ENCODE measurements around the gene HIGD2A.

Gene HIGD2A

GRCh38 chr5:176369934-176370711 lies 18.4 kb upstream of the HIGD2A start:
- DNase-seq (ENCODE audit: low read depth), result no peak

GRCh38 chr5:176371621-176372539 lies 16.7 kb upstream of the HIGD2A start:
- no peak for DNase-seq (ENCODE audit: low read depth)

DNA sequence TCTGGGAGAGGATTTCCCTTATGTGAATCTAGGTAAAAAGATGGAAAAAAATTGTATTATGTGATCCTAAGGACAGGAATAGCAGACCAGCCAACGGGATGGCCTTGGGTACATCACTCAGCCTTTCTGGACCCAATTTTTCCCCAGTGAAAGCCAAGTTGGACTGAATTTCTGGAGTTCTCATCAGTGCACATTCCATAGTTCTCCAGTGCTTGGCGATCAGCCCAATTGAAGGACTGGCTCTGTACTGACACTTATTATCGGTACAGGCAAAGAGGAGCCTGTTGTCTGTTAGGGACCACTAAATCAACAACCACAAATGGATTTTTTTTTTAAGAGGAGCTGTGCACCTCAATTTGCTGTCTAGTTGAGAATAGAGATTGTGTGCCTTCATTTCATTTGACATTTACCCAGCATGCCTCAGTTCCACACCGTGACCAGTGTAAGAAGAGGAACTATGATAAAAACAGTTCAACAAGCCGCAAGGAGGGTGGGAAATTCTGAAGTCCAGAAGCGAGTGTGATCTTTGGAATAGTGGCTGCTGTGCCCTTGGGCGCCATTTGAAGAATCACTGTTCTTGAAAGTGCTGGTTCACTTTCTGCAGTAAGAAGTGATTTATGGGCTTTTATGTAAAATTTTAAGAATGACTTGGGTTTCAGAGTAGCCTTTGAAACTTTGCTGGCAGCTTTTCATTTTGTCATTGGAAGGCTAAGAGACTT lies 15.3 kb upstream of the HIGD2A start:
- DNase-seq (ENCODE audit: low read depth), result no peak

GRCh38 chr5:176379881-176380280 lies 8.7 kb upstream of the HIGD2A start:
- no peak for DNase-seq (ENCODE audit: low read depth)

DNA sequence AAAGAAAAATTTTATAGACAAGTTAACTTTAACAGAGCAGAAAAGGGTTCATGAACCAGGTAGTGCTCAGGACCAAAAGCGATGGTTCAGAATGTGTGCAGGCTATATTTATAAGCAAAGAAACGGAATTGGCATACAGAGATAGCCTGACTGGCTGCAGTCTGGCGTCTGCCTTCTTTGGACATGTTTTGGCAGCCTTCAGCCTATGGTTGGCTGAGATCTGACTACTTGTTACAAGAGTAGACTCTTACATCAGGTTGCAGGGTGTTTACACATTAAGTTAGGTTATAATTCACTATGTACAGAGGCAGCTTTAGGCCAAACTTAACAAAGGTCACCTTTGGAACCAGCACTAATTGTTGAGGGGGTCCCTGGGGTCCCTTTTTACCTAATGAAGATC lies 7.1 kb upstream of the HIGD2A start:
- no peak for DNase-seq (ENCODE audit: low read depth)

DNA sequence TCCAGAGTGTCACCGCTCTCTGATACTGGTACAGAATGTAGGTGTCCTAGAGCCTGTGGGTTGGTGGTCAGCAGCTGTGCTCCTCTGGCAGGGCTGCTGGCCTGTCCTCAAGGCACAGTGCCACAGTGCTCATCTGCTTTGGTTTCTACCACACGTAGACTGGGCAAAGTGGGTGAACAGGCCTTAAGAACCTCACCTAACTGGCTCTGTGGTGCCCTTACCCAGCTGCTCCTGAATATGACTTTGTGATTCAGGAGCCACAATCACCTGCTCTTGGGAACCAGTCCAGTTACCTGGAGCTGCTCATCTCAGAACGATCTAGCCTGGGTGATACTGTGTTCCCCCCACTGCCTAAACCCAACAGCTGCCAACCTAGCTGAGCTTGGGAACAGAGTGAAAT lies 6.6 kb upstream of the HIGD2A start:
- DNase-seq (ENCODE audit: low read depth), result no peak

- DNase-seq (ENCODE audit: low read depth), result no peak
Observed at GRCh38 chr5:176382721-176383120, 5.8 kb upstream of the HIGD2A start.

GRCh38 chr5:176383248-176383905 lies 5.2 kb upstream of the HIGD2A start:
- no peak for DNase-seq (ENCODE audit: low read depth)

- DNase-seq (ENCODE audit: low read depth), result no peak
Observed at GRCh38 chr5:176383961-176384360, 4.6 kb upstream of the HIGD2A start.

DNA sequence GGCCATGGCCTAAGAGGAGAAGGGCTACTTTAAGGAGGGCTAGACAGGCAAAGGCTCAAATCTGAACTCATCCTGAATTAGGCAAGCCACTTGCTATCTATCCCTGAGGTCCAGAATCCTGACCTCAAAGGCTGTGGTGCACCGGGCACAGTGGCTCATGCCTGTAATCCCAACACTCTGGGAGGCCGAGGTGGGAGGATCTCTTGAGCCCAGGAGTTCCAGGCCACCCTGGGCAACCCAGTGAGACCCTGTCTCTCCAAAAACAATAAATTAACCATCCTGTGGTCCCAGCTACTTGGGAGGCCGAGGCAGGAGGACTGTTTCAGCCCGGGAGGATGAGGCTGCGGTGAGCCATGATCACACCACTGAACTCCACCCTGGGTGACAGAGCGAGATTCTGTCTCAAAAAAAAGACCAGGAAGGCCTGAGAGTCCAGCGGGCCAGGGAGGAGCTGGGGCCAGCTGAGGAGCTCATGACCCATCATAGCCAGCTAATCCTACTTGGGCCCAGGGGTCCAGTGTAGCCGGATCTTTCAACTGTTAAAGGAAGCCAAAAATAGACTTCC lies 4.1 kb upstream of the HIGD2A start:
- DNase-seq (ENCODE audit: low read depth), result no peak

GRCh38 chr5:176384991-176385390 lies 3.6 kb upstream of the HIGD2A start:
- DNase-seq (ENCODE audit: low read depth), result no peak

DNA sequence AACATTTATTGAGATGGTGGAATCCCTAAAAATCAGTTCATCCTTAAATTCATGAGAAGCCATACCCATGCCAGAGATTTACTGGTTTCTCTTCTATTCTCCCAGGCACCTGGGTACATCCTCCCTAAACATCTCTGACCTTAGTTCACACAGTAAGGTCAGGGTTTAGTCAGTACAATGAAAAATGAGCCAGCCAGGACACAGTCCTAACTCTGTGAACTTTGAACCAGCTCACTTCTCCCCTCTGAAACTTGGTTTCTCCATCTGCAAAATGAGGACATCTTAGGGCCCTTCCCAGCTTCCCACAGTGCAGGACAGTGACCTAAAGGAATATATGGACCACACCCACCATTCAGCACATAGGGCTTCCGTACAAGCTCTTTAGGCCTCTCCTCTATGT lies 2.1 kb upstream of the HIGD2A start:
- no peak for DNase-seq (ENCODE audit: low read depth)

GRCh38 chr5:176387384-176387925 lies 1.1 kb upstream of the HIGD2A start:
- no peak for DNase-seq (ENCODE audit: low read depth)

- no peak for DNase-seq (ENCODE audit: low read depth)
Observed at GRCh38 chr5:176388003-176388443, 528 bp upstream of the HIGD2A start.

GRCh38 chr5:176389135-176390123 lies 878 bp downstream of the HIGD2A start:
- DNase-seq (ENCODE audit: low read depth), result no peak

DNA sequence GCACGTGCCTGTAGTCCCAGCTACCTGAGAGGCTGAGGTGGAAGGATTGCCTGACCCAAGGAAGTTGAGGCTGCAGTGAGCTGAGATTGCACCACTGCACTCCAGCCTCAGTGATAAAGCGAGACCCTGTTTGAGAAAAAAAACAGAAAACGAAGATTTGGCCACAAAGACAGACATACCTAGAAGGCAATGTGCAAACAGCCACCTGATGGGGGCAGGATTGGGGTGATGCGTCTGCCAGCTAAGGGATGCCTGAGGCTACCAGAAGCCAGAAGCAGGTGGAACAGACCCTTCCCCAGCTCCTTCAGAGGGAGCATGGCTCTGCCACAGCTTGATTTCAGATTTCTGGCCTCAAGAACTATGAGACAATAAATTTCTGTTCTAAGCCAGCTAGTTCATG lies 2.9 kb downstream of the HIGD2A start:
- no peak for DNase-seq (ENCODE audit: low read depth)

DNA sequence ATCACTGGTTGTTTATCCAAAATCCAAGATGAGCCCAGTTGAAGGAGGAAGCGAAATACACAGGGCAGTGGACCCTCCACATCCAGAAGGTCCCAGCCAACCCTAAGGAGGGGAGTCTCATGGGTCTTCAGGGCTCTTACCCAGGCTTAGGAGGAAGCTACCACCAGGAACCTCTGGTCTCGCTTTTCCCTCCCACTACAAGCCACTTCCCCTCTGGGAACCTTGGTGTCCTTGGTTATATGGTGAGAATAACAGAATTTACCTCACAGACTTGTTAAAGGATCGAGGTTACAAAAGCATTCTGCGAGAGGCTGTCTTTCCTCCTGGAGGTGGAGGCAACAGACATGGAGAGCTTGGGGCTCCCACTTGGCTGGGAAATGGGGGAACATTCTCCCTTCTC lies 3.4 kb downstream of the HIGD2A start:
- no peak for DNase-seq (ENCODE audit: low read depth)

- no peak for DNase-seq (ENCODE audit: low read depth)
Observed at GRCh38 chr5:176392526-176392925, 4.0 kb downstream of the HIGD2A start.

DNA sequence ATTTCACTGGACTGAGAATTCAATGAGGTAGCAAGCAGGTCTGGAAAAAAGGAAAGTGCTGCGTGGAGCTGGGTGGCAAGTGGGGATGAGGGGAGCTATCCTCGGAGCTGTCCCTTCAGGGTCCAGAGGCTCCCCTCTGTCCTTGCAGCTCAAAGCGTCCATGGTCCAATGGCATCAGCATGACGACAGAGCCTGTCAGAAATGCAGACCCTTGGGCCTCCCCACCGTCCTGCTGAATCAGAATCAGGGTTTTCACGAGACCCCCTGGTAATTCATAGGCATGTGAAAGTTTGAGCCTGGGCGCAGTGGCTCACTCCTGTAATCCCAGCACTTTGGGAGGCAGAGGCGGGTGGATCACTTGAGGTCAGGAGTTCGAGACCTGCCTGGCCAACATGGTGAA lies 5.5 kb downstream of the HIGD2A start:
- DNase-seq (ENCODE audit: low read depth), result no peak

Data from non-pigmented ciliary epithelial cell (primary cell).